ENCODE measurements around the gene POLR3K. TPM values are rescaled to one million over a fixed set of nuclear protein-coding genes. Genes with fewer than 3 reads are reported as not detected.

POLR3K gene
- total RNA-seq, 4 donors from 2014 or later: 1.5 to 7.3 (median 4.8) TPM

DNA sequence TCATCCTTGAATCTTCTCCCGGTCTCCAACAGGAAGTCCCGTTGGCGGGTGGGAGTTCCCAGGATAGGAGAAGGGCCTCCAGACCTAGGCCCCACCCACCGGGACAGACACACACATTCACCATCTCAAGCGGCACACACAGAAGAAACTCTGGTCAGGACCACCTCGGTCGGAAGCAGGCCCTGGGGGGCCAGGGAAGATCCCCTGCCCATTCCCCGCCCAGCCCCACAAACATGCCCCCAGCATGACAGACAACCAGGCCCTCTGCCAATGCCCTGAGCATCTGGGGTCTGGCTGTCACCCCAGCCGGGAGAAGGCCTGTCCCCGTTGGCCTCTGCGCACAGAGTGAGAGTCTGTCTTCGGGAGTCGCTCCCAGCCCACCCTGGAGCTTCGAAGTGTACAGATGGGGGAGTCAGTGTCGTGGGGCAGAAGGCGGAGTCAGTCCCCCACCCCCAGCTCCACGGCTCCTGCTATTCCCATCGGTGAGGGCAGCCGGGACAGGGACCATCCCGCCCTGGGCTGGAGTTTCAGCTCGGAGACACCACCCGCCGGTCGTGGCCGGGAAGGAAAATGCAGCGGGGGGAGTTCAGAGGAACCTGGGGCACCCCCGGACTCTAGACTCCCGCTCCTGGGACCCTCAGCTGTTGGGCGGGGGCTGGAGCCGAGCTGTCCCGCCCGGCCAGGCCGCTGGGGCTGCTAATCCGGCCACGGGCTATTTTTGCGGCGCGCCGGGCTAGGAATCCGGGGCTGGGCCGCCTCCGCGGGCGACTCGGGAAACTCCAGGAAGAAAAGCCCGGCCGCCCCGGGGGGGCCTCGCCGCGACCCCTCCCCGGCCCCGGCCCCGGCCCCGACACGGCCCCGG lies 18.4 kb upstream of the POLR3K start:
- TF ChIP-seq, protein P1, sequence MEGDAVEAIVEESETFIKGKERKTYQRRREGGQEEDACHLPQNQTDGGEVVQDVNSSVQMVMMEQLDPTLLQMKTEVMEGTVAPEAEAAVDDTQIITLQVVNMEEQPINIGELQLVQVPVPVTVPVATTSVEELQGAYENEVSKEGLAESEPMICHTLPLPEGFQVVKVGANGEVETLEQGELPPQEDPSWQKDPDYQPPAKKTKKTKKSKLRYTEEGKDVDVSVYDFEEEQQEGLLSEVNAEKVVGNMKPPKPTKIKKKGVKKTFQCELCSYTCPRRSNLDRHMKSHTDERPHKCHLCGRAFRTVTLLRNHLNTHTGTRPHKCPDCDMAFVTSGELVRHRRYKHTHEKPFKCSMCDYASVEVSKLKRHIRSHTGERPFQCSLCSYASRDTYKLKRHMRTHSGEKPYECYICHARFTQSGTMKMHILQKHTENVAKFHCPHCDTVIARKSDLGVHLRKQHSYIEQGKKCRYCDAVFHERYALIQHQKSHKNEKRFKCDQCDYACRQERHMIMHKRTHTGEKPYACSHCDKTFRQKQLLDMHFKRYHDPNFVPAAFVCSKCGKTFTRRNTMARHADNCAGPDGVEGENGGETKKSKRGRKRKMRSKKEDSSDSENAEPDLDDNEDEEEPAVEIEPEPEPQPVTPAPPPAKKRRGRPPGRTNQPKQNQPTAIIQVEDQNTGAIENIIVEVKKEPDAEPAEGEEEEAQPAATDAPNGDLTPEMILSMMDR (IDR thresholded peaks at IDR 0.05; ENCODE audit: low read depth): no peak

DNA sequence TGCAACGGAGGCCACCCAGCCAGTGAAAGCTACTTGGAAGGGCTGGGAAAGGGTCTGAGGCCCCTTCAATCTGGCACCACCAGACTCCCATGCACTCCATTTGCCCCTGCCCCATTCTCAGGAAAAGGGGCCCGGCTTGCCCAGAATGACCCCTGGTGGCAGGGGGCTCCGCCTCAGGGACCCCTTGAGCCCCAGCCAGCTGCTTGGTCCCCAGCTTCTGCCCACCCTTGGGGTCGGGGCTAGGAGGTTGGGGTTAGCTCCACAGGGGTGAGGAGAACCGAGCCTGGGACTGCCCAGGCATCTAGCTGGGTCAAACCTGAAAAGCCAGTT lies 17.8 kb upstream of the POLR3K start:
- TF ChIP-seq, protein P1 (IDR thresholded peaks at IDR 0.05; ENCODE audit: low read depth): no peak

DNA sequence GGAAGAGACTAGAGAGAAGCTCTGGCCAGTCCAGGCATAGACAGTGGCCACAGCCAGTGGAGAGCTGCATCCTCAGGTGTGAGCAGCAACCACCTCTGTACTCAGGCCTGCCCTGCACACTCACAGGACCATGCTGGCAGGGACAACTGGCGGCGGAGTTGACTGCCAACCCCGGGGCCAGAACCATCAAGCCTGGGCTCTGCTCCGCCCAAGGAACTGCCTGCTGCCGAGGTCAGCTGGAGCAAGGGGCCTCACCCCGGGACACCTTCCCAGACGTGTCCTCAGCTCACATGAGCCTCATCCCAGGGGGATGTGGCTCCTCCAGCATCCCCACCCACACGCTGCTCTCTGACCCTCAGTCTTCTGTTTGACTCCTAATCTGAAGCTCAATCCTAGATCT lies 15.8 kb upstream of the POLR3K start:
- TF ChIP-seq, protein P1 (IDR thresholded peaks at IDR 0.05; ENCODE audit: low read depth): no peak

DNA sequence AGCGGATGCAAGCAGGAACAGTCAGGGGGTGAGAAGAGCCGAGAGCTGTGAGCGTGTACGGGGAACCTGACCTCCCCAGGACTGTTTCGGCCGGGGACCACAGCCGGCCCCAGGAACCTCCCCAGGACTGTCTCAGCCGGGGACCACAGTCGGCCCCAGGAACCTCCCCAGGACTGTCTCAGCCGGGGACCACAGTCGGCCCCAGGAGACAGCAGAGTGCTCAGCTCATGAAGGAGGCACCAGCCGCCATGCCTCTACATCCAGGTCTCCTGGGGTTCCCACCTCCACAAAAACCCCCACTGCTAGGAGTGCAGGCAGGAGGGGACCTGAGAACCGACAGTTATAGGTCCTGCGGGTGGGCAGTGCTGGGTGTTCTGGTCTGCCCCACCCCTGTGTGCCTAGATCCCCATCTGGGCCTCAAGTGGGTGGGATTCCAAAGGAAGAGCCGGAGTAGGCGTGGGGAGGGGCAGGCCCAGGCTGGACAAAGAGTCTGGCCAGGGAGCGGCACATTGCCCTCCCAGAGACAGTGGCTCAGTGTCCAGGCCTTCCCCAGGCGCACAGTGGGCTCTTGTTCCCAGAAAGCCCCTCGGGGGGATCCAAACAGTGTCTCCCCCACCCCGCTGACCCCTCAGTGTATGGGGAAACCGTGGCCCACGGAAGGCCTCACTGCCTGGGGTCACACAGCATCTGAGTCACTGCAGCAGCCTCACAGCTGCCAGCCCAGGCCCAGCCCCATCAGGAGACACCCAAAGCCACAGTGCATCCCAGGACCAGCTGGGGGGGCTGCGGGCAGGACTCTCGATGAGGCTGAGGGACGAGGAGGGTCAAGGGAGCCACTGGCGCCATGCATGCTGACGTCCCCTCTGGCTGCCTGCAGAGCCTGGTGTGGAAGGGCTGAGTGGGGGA lies 14.7 kb upstream of the POLR3K start:
- TF ChIP-seq, protein P1 (IDR thresholded peaks at IDR 0.05; ENCODE audit: low read depth): no peak

DNA sequence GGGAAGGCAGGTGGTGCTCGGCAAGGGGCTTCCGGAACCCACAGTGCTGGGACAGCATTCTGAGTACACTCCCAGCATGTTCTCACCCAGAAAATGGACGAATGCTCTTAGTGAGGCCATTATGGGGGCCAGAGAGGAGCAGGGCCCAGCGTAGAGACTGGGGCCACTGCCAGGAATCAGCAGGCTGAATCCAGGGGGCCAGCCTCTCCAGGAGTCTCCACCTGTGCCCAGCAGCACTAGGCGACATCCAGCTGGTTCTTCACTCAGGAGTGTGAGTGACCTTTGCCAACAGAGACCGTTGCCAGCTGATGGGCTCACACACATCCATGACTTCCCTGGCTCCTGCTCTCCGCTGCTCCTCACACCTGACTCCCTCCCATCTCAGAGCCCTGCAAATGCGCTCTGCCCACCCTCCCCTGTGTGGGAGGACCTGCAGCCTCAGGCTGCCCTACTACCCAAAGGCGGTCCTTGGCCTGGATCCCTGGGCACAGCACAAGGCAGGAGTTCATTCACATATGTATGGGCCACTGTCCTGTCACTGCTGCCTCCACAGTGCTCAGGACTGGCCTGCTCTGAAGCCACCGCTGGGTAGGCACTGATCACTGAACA lies 13.9 kb upstream of the POLR3K start:
- TF ChIP-seq, protein P1 (IDR thresholded peaks at IDR 0.05; ENCODE audit: low read depth): no peak

DNA sequence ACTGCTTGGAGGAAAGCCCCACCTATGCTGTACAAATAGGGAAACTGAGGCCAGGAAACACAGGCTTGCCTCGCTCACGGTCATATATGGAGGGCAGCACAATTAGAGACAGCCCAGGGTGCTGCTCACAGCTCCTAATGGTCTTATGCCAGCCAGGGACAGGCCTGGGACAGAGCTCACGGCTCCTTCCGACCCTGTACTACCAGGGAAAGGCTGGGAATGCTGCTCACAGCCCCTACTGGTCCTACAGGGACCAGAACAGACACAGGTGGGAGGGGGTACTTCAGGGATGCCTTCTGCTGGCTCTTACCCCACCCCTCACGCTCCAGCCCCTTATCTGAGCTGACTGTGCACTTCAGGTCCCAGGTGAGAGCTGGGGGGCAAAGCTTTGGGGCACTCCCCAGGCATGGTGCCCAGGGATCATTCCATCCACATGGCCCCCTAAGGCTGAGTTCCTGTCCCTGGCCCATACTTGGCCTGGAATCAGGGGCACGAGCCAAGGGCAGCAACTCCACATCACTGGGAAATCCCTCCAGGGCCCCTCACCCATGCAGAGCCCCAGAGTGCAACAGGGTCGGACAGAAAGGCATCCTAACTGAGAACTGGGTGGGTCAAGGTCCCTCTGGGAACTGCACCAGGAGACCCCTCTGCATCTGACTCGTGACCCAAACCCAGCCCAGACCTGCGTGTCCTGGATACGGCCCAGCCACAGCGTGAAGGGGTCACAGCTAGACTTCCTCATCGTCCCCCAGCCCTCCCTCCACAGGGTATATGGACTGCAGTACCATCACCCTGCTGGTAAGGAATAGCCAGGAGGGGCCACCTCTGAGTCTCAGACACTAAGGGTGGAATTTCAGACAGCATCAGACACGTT lies 13.1 kb upstream of the POLR3K start:
- TF ChIP-seq, protein P1 (IDR thresholded peaks at IDR 0.05; ENCODE audit: low read depth): no peak

Measured in subcutaneous adipose tissue (tissue), 4 donors.